Nephron progenitor cell (in vitro differentiated cells): ENCODE data around the gene NNT.

Source experiments
- DNase-seq: peaks from one replicate; pipeline ENCODE4 v3.0.0; 2021
- H3K27ac Mint-ChIP-seq: 2 replicates; pipeline ENCODE4 v1.8.0; 2021; ENCODE audit warnings: mild to moderate bottlenecking, moderate library complexity, mixed read lengths
- H3K27me3 Mint-ChIP-seq: 2 replicates; pipeline ENCODE4 v1.8.0; 2021; ENCODE audit warnings: mild to moderate bottlenecking, low read depth, mixed read lengths; ENCODE audit not compliant: poor library complexity
- H3K36me3 Mint-ChIP-seq: 2 replicates; pipeline ENCODE4 v1.8.0; 2021; ENCODE audit warnings: low read depth, mixed read lengths
- H3K4me1 Mint-ChIP-seq: 2 replicates; pipeline ENCODE4 v1.8.0; 2021; ENCODE audit warnings: mixed read lengths
- H3K4me3 Mint-ChIP-seq: 2 replicates; pipeline ENCODE4 v1.8.0; 2021; ENCODE audit warnings: mild to moderate bottlenecking, moderate library complexity, mixed read lengths
- H3K9me3 Mint-ChIP-seq: 2 replicates; pipeline ENCODE4 v1.8.0; 2021; ENCODE audit warnings: mild to moderate bottlenecking, moderate library complexity, mixed read lengths
- CTCF ChIP-seq: fragments of 200-600 bp; sonication (generic); IDR thresholded peaks from 2 replicates; pipeline ENCODE4 v1.5.0; 2021; ENCODE audit warnings: antibody characterized with exemption

Gene NNT

GRCh38 chr5:43647789-43648188 is 44.8 kb downstream of the NNT start:
- Mint-ChIP-seq H3K36me3 (peaks cover 15% of the 10 kb centered on the region), H3K9me3 (no peaks in the 10 kb centered on the region), H3K4me1 (no peaks in the 10 kb centered on the region), H3K27ac (no peak overlapping the region), H3K4me3 (no peak overlapping the region), H3K27me3 (no peaks in the 10 kb centered on the region)
- no peak for TF ChIP-seq CTCF
- no peak for DNase-seq

GRCh38 chr5:43648499-43649124 is 45.6 kb downstream of the NNT start:
- H3K36me3 Mint-ChIP-seq: peaks cover 15% of the 10 kb centered on the region
- no peak overlapping the region for H3K4me3 Mint-ChIP-seq
- no peaks in the 10 kb centered on the region for H3K4me1 Mint-ChIP-seq
- H3K27ac Mint-ChIP-seq: peak overlapping the region; percentile 88
- TF ChIP-seq CTCF: no peak
- no peak for DNase-seq
- no peaks in the 10 kb centered on the region for H3K9me3 Mint-ChIP-seq
- H3K27me3 Mint-ChIP-seq: no peaks in the 10 kb centered on the region

- Mint-ChIP-seq H3K27ac (peak overlapping the region; percentile 88), H3K27me3 (no peaks in the 10 kb centered on the region), H3K4me3 (no peak overlapping the region), H3K4me1 (no peaks in the 10 kb centered on the region), H3K9me3 (no peaks in the 10 kb centered on the region), H3K36me3 (peaks cover 15% of the 10 kb centered on the region)
- TF ChIP-seq CTCF: no peak
- DNase-seq: no peak
Measured at GRCh38 chr5:43649256-43649655, 46.3 kb downstream of the NNT start.

GRCh38 chr5:43652537-43653302 is 49.7 kb downstream of the NNT start:
- no peak overlapping the region for H3K27ac Mint-ChIP-seq
- H3K4me1 Mint-ChIP-seq: no peaks in the 10 kb centered on the region
- H3K4me3 Mint-ChIP-seq: no peak overlapping the region
- no peaks in the 10 kb centered on the region for H3K27me3 Mint-ChIP-seq
- DNase-seq: no peak
- TF ChIP-seq CTCF: no peak
- peaks cover 25% of the 10 kb centered on the region for H3K36me3 Mint-ChIP-seq
- no peaks in the 10 kb centered on the region for H3K9me3 Mint-ChIP-seq

GRCh38 chr5:43658509-43658908 is 55.5 kb downstream of the NNT start:
- Mint-ChIP-seq H3K27me3 (no peaks in the 10 kb centered on the region), H3K27ac (no peak overlapping the region), H3K4me1 (no peaks in the 10 kb centered on the region), H3K4me3 (no peak overlapping the region), H3K36me3 (peaks cover 55% of the 10 kb centered on the region), H3K9me3 (peaks cover 3% of the 10 kb centered on the region)
- DNase-seq: no peak
- TF ChIP-seq CTCF: no peak

- Mint-ChIP-seq H3K27ac (no peak overlapping the region), H3K36me3 (peaks cover 60% of the 10 kb centered on the region), H3K9me3 (peaks cover 3% of the 10 kb centered on the region), H3K4me1 (no peaks in the 10 kb centered on the region), H3K27me3 (no peaks in the 10 kb centered on the region), H3K4me3 (no peak overlapping the region)
- DNase-seq: no peak
- TF ChIP-seq CTCF: no peak
Measured at GRCh38 chr5:43659075-43659474, 56.1 kb downstream of the NNT start.
